H1 (cell line): ENCODE results near the gene MCC. TPM values are rescaled to one million over a fixed set of nuclear protein-coding genes. Genes with fewer than 3 reads are reported as not detected.

Experiments used
- CTCF ChIA-PET: fragments of 300-600 bp; sonication (Branson Sonifier 250); formaldehyde crosslinking; loops from one replicate; lab custom pipeline; 2021; ENCODE audit not compliant: partially characterized antibody; lab: Charles Lee
- POLR2A ChIA-PET: fragments of 300-600 bp; sonication (Branson Sonifier 250); formaldehyde crosslinking; loops from one replicate; lab custom pipeline; 2021; ENCODE audit warnings: inconsistent platforms; ENCODE audit not compliant: partially characterized antibody; lab: Charles Lee
- DNase-seq, 2 experiments: peaks; one replicate each; pipeline versions ENCODE4 v3.0.0 to v3.0.0-alpha.2; 2010 to 2022; ENCODE audit warnings: low spot score in 2 of 2, low read depth in 1 of 2, mixed read lengths in 1 of 2
- FAIRE-seq: peaks from 2 replicates; lab custom pipeline; 2011; peaks lifted over from hg19 to GRCh38; lab: Jason Lieb, UNC
- H2AFZ ChIP-seq: 2 replicates; pipeline ENCODE4 v1.8.1; 2012; ENCODE audit warnings: low read length, inconsistent platforms
- H2AK5ac ChIP-seq: 2 replicates; pipeline ENCODE4 v1.6.1; 2013; ENCODE audit warnings: low read depth, low read length
- H2BK120ac ChIP-seq: replicated peaks from 2 replicates; pipeline ENCODE3; 2013; ENCODE audit warnings: low read depth, low read length, inconsistent platforms
- H2BK12ac ChIP-seq: 2 replicates; pipeline ENCODE4 v1.6.1; 2013; ENCODE audit warnings: low read depth, low read length
- H2BK15ac ChIP-seq: 2 replicates; pipeline ENCODE4 v1.6.1; 2013; ENCODE audit warnings: low read length
- H2BK20ac ChIP-seq: 2 replicates; pipeline ENCODE4 v1.6.1; 2013; ENCODE audit warnings: low read length
- H2BK5ac ChIP-seq: 2 replicates; pipeline ENCODE4 v1.6.1; 2013; ENCODE audit warnings: low read depth, low read length
- H3K14ac ChIP-seq: 2 replicates; pipeline ENCODE4 v1.6.1; 2013; ENCODE audit warnings: inconsistent platforms; ENCODE audit not compliant: insufficient read length
- H3K18ac ChIP-seq: 2 replicates; pipeline ENCODE4 v1.6.1; 2013; ENCODE audit warnings: low read length; ENCODE audit errors: extremely low read depth
- H3K23ac ChIP-seq: 2 replicates; pipeline ENCODE4 v1.6.1; 2013; ENCODE audit warnings: inconsistent platforms; ENCODE audit not compliant: insufficient read length
- H3K23me2 ChIP-seq: 2 replicates; pipeline ENCODE4 v1.6.1; 2013; ENCODE audit warnings: low read depth, low read length
- H3K27ac ChIP-seq: 2 replicates; pipeline ENCODE4 v1.6.1; 2011; ENCODE audit warnings: low read depth, low read length, inconsistent platforms
- H3K27me3 ChIP-seq, 4 experiments: replicated peaks in 1 of 4; 1 replicate in 1 of 4; 2 replicates in 3 of 4; pipeline versions ENCODE4 v1.6.1 to v1.8.1; 2011 to 2013; ENCODE audit warnings: low read length in 3 of 4, mild to moderate bottlenecking in 3 of 4, inconsistent platforms in 2 of 4, mixed read lengths in 2 of 4, moderate library complexity in 1 of 4; ENCODE audit not compliant: control insufficient read depth in 3 of 4, insufficient read depth in 3 of 4; ENCODE audit errors: extremely low read depth in 1 of 4
- H3K36me3 ChIP-seq, 4 experiments: 2 replicates each; pipeline versions ENCODE4 v1.6.1 to v1.8.1; 2011 to 2013; ENCODE audit warnings: mild to moderate bottlenecking in 4 of 4, low read length in 3 of 4, moderate library complexity in 2 of 4, control low read depth in 1 of 4, inconsistent platforms in 1 of 4; ENCODE audit not compliant: insufficient read depth in 4 of 4, control insufficient read depth in 2 of 4
- H3K4ac ChIP-seq: replicated peaks from 2 replicates; pipeline ENCODE3; 2013; ENCODE audit warnings: low read length, low read depth, mixed read lengths, inconsistent platforms; ENCODE audit not compliant: insufficient read length
- H3K4me1 ChIP-seq, 4 experiments: replicated peaks in 1 of 4; 1 replicate in 1 of 4; 2 replicates in 3 of 4; pipeline versions ENCODE4 v1.6.1 to v1.8.1; 2011 to 2013; ENCODE audit warnings: low read length in 3 of 4, inconsistent platforms in 2 of 4, mixed read lengths in 1 of 4; ENCODE audit not compliant: insufficient read depth in 4 of 4, control insufficient read depth in 3 of 4
- H3K4me2 ChIP-seq, 2 experiments: 2 replicates each; pipeline versions ENCODE4 v1.6.1 to v1.8.1; 2011 to 2013; ENCODE audit warnings: low read depth in 2 of 2, low read length in 2 of 2, control low read depth in 1 of 2, inconsistent platforms in 1 of 2, mild to moderate bottlenecking in 1 of 2; ENCODE audit not compliant: insufficient read depth in 1 of 2
- H3K4me3 ChIP-seq, 4 experiments: fragments of 200-600, 300-600 bp in 1 of 4; sonication (generic), shearing (Covaris generic), sonication (Bioruptor Twin) in 1 of 4; 2 replicates each; pipeline versions ENCODE4 v1.5.1 to v1.8.1; 2011 to 2016; ENCODE audit warnings: low read length in 4 of 4, low read depth in 3 of 4, control low read depth in 2 of 4, inconsistent platforms in 2 of 4, mild to moderate bottlenecking in 2 of 4, mixed read lengths in 1 of 4, moderate library complexity in 1 of 4; ENCODE audit not compliant: insufficient read depth in 2 of 4; ENCODE audit errors: extremely low read depth in 1 of 4
- H3K56ac ChIP-seq: replicated peaks from 2 replicates; pipeline ENCODE3; 2013; ENCODE audit warnings: low read depth, mild to moderate bottlenecking, mixed read lengths, low read length, inconsistent platforms; ENCODE audit not compliant: insufficient read length
- H3K79me1 ChIP-seq: 2 replicates; pipeline ENCODE4 v1.6.1; 2013; ENCODE audit warnings: low read depth, low read length, control low read depth
- H3K79me2 ChIP-seq, 2 experiments: 2 replicates each; pipeline versions ENCODE4 v1.6.1 to v1.8.1; 2012 to 2013; ENCODE audit warnings: low read length in 2 of 2, mild to moderate bottlenecking in 2 of 2, inconsistent platforms in 1 of 2; ENCODE audit not compliant: insufficient read depth in 2 of 2, control insufficient read depth in 1 of 2
- H3K9ac ChIP-seq, 4 experiments: replicated peaks in 1 of 4; 1 replicate in 1 of 4; 2 replicates in 3 of 4; pipeline versions ENCODE4 v1.6.1 to v1.8.1; 2011 to 2013; ENCODE audit warnings: low read depth in 3 of 4, low read length in 3 of 4, control low read depth in 2 of 4, mild to moderate bottlenecking in 2 of 4, moderate library complexity in 2 of 4, inconsistent platforms in 1 of 4; ENCODE audit errors: extremely low read depth in 1 of 4
- H3K9me3 ChIP-seq, 2 experiments: 2 replicates each; pipeline versions ENCODE4 v1.6.1 to v1.8.1; 2012 to 2013; ENCODE audit warnings: mild to moderate bottlenecking in 2 of 2, moderate library complexity in 2 of 2, control low read depth in 1 of 2, inconsistent platforms in 1 of 2, low read depth in 1 of 2, low read length in 1 of 2, mixed read lengths in 1 of 2; ENCODE audit not compliant: insufficient read depth in 2 of 2
- H4K20me1 ChIP-seq, 2 experiments: replicated peaks in 1 of 2; 2 replicates each; pipeline versions ENCODE3 to v1.8.1; 2011 to 2013; ENCODE audit warnings: inconsistent platforms in 2 of 2, low read length in 2 of 2, mild to moderate bottlenecking in 1 of 2; ENCODE audit not compliant: insufficient read depth in 2 of 2, control insufficient read depth in 1 of 2
- H4K5ac ChIP-seq: 2 replicates; pipeline ENCODE4 v1.6.1; 2013; ENCODE audit warnings: low read length, low read depth, mixed read lengths, inconsistent platforms; ENCODE audit not compliant: insufficient read length
- H4K8ac ChIP-seq: 2 replicates; pipeline ENCODE4 v1.8.0; 2013; ENCODE audit warnings: mild to moderate bottlenecking, moderate library complexity, low read length, inconsistent platforms; ENCODE audit not compliant: insufficient read depth; ENCODE audit errors: extremely low read depth
- H4K91ac ChIP-seq: replicated peaks from 2 replicates; pipeline ENCODE3; 2013; ENCODE audit warnings: low read length, mixed read lengths, inconsistent platforms; ENCODE audit not compliant: insufficient read length
- CEBPB ChIP-seq: IDR thresholded peaks from 2 replicates; pipeline ENCODE4 v1.6.1; 2012; ENCODE audit warnings: low read depth, low read length
- CHD1 ChIP-seq: IDR thresholded peaks from 2 replicates; pipeline ENCODE4 v1.6.1; 2012; ENCODE audit warnings: low read depth, low read length, improper control_type of control experiment
- SAP30 ChIP-seq: fragments of 300-600 bp; sonication (generic); IDR thresholded peaks from 2 replicates; pipeline ENCODE4 v1.7.1; 2012; ENCODE audit warnings: low read length, moderate library complexity, mild to moderate bottlenecking, inconsistent platforms; ENCODE audit not compliant: insufficient read depth, insufficient replicate concordance
- whole genome bisulfite sequencing, 2 experiments: shearing (Covaris generic) in 1 of 2; methylation state at CpG; one replicate each; pipeline versions ENCODE4 v1.1.6 to v1.1.7; 2013 to 2015; ENCODE audit warnings: low lambda C conversion rate in 2 of 2, mixed read lengths in 2 of 2, inconsistent platforms in 1 of 2, low coverage in 1 of 2, missing lambda C conversion rate in 1 of 2; ENCODE audit not compliant: insufficient replicate concordance in 2 of 2, insufficient coverage in 1 of 2, insufficient read length in 1 of 2; ENCODE audit errors: extremely low coverage in 1 of 2, missing lambda C conversion rate in 1 of 2; 5-methylcytosine and 5-hydroxymethylcytosine counted together
- polyA plus RNA-seq, 7 experiments: library from polyadenylated mRNA; depleted of rRNA in 3 of 7; stranded (reverse) in 5 of 7; unstranded in 2 of 7; fragments of >200 nt in 5 of 7; fragments of 200-250 nt in 2 of 7; gene quantifications; 1 replicate in 5 of 7; 2 replicates in 1 of 7; 4 replicates in 1 of 7; pipeline versions ENCODE4 v1.2.1 to v1.2.3, GENCODE V29; 2011 to 2013; ENCODE audit warnings: missing spikeins in 2 of 7, mixed read lengths in 2 of 7
- total RNA-seq: library from RNA; stranded (reverse); fragmentation: NEBNext Ultra II Directional; extraction: Animal tissue kit (Norgen Biotek cat#: 25700); gene quantifications from 2 replicates; pipeline ENCODE4 v1.2.1, GENCODE V29; 2021

Gene MCC
- total and polyA plus RNA-seq, 2 of the 8 experiments (the other 6 are each of a cell fraction or from before 2014, with no cell fraction given): 2.6 to 18.3 TPM

GRCh38 chr5:113065626-113066025 is 422.6 kb downstream of the MCC start:
- H3K27ac ChIP-seq: no peak overlapping the region
- peaks cover 0 to 8% (median 3%) of the 10 kb centered on the region in 4 experiments; a peak in 2 of 8 replicates for H3K36me3 ChIP-seq
- no peak overlapping the region for H2AFZ ChIP-seq
- H4K20me1 ChIP-seq: no peaks in the 10 kb centered on the region
- CTCF ChIA-PET: interaction anchor here (1.0 to 3.8 kb wide), 3 partner anchors 9 to 69 kb away, joined by 3 to 13 read pairs (median 5); no protein-coding TSS in a partner anchor
- WGBS, 2 experiments: 88% methylated on average over 2 of the region's 2 CpGs; no CpG with 5 or more reads in 1 of the 2 experiments
- FAIRE-seq (no peak), DNase-seq (no peak)
- H3K4me2 ChIP-seq: no peak overlapping the region
- H3K56ac ChIP-seq: no peak overlapping the region
- no peak overlapping the region for H3K18ac ChIP-seq
- H2BK12ac ChIP-seq: no peak overlapping the region
- no peaks in the 10 kb centered on the region for H3K27me3 ChIP-seq
- H2BK15ac ChIP-seq: no peak overlapping the region
- H3K4me1 ChIP-seq: peaks cover 0 to 9% (median 1%) of the 10 kb centered on the region in 4 experiments; a peak in 2 of 7 replicates
- H2BK20ac ChIP-seq: no peak overlapping the region
- no peak overlapping the region for H2AK5ac ChIP-seq
- H4K91ac ChIP-seq: no peak overlapping the region
- TF ChIP-seq CEBPB (no peak), CHD1 (no peak), SAP30 (no peak)
- H3K4me3 ChIP-seq: no peak overlapping the region
- H3K9ac ChIP-seq: no peak overlapping the region
- no peaks in the 10 kb centered on the region for H3K9me3 ChIP-seq
- H3K4ac ChIP-seq: no peak overlapping the region
- H2BK120ac ChIP-seq: no peak overlapping the region
- H4K5ac ChIP-seq: no peak overlapping the region
- POLR2A ChIA-PET: no interaction called here
- H3K23me2 ChIP-seq: no peaks in the 10 kb centered on the region
- no peaks in the 10 kb centered on the region for H3K79me2 ChIP-seq
- no peaks in the 10 kb centered on the region for H3K79me1 ChIP-seq
- H3K23ac ChIP-seq: no peak overlapping the region
- H4K8ac ChIP-seq: no peak overlapping the region
- H2BK5ac ChIP-seq: no peak overlapping the region
- H3K14ac ChIP-seq: no peak overlapping the region
